Stimulated activated CD4-positive, alpha-beta T cell treated with anti-CD3 and anti-CD28 coated beads, TNF-alpha, amount 100 ng/mL, for 1 hour (primary cell): ENCODE measurements around the gene UMODL1.

Source experiments
- DNase-seq, 3 donors: peaks; one replicate each; pipeline ENCODE4 v3.0.0-alpha.2; 2020; ENCODE audit warnings: low read depth in 3 of 3, low spot score in 1 of 3

UMODL1 gene

GRCh38 chr21:42079939-42080787 lies 9.0 kb downstream of the UMODL1 start:
- DNase-seq, result no peak

- no peak for DNase-seq
Measured at GRCh38 chr21:42080788-42081083, 9.6 kb downstream of the UMODL1 start.

DNA sequence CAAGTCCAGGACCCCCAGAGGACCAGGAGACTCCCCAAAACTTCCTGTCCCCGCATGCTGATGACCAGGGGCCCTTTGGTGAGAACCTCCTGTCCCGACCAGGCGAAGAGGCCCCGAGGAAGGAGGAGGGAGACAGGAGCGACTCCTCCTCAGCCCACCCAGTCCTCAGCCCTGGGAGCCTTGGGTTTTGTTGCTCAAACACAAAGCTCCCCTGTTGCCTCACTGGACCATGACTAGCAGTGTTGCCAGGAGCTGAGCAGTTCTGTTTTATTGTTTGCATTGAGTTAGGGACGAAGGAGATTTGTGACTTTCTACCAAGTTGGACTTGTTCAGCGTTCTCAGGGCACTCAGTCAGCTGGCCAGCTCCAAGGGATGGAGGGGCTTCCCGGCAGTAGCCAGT lies 10.0 kb downstream of the UMODL1 start:
- DNase-seq, result no peak

GRCh38 chr21:42081931-42082381 lies 10.8 kb downstream of the UMODL1 start:
- DNase-seq, result no peak

DNA sequence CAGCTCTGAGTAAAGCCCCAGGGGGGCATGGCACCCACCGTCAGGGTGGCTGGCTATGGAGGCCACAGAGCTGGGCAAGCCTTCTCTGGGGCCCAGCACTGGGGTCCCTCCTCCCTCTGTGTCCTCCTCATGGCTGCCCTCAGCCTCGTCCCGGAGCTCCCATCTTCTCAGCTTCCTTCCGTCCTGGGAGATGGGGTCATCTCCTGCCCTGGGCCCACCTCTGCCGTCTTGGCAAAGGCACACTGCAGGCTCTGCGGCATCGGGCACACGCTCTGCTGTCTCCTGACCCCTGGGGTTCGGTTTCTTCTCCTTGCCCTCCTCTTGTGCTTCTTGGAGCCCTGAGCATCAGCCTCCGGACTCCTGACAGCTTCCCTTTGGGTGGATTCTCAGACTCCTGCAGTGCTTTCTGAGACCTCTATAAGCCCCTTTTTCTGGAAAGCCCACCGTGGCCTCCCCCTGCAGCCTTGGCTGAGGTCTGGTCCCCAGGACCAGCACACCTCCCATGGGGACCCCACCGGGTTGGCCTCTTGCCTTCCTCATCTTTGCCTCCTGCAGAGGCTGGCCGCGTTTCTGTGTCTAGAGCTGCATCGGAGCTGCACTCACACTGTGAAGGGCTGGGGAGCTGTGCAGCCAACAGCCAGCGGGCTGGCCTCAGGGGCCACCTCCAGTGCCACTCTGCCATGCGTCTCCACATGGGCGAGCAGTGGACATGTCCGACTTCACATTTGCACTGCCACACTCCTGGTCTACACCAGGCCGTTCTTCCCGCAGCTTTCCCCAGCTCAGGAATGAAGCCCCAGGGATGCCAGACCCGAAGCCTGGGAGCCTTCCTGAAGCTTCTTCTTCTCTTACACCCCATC lies 11.6 kb downstream of the UMODL1 start:
- DNase-seq, result no peak

DNA sequence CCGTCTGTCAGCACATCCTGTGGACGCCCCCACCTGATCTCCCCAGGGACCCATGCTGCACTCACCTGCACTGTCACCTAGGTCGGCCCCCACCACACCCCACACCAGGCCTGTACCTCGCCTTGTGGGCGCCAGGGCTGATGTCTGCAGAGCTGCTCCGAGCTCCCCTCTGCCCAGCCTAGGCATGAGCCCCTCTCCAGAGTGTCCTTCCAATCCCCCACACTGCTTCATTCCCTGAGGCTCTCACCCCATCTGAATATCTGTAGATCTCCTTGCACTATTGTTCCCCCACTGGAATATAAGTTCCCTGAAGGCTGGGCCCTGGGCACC lies 12.2 kb downstream of the UMODL1 start:
- DNase-seq, result no peak

GRCh38 chr21:42084079-42084478 lies 13.0 kb downstream of the UMODL1 start:
- no peak for DNase-seq

DNA sequence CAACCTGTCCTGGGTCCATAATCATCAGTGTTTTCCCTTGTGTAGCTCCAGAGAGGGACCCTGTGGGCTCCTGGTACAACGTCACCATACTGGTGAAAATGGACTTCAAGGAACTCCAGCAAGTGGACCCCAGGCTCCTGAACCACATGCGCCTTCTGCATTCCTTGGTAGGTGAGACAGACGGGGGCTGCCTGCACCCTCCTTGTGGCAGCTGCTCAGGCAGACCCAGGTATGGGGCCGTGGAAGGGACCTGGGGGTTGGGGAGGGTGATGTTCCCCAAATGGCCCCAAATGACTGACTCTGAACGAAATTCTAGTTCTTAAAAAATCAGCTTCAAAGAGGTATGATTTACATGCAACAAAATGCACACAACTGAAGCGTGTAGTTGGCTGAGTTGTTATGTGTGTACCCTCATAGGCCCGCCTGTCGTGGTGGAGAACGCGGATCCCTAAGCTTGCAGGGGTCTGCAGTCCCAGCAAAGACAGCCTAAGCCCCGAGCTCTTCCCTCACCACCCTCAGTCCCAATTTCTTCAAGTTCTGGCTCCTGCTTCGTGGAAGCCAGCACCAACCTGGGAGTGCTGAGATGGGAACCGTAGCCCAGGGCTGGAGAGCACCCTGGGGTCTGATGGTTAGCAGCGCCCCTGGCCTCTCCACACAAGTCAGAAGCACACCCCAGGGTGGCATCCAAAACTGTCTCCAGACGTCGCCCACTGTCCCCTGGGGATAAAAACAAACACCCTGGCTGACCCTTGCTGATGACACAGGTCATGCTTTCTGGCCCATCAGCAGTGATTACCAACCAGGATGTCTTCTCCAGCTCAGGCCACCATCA lies 14.3 kb downstream of the UMODL1 start:
- DNase-seq, result no peak

- no peak for DNase-seq
Measured at GRCh38 chr21:42086969-42087368, 15.9 kb downstream of the UMODL1 start.

DNA sequence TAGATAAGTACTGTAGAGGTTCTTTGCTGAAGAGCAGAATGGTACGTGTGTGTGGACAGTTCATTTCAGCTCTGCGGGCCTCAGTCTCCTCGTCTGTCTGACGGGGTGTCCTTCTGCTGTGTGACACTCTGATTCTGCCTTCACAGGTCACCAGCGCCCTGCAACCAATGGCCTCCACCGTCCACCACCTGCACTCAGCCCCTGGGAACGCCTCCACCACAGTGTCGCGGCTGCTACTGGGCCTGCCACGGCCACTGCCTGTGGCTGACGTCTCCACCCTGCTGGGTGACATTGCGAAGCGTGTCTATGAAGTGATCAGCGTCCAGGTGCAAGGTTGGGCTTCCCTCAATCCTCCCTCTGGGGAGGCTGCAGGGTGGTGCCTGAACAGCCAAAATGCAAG lies 17.0 kb downstream of the UMODL1 start:
- no peak for DNase-seq

DNA sequence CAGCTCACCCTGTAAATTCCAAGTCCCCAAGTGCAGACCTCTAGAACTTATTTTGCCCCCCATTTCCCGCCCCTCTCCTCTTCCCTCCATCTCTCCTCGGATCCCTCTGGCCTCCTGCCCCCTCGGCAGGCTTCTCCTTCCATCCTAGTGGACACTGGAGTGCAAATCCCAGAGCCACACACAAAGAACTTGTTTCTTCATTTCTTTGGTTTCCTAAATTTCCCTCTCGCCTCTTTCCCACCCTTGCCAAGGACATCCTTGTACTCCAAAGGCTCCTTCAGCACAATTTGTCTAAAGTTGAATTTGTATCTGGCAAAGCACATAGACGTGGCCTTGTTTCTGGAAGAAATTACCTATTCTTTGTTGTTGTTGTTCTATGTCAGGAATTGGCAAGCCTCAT lies 17.5 kb downstream of the UMODL1 start:
- DNase-seq, result no peak

- DNase-seq, result no peak
Measured at GRCh38 chr21:42089093-42089631, 18.0 kb downstream of the UMODL1 start.

DNA sequence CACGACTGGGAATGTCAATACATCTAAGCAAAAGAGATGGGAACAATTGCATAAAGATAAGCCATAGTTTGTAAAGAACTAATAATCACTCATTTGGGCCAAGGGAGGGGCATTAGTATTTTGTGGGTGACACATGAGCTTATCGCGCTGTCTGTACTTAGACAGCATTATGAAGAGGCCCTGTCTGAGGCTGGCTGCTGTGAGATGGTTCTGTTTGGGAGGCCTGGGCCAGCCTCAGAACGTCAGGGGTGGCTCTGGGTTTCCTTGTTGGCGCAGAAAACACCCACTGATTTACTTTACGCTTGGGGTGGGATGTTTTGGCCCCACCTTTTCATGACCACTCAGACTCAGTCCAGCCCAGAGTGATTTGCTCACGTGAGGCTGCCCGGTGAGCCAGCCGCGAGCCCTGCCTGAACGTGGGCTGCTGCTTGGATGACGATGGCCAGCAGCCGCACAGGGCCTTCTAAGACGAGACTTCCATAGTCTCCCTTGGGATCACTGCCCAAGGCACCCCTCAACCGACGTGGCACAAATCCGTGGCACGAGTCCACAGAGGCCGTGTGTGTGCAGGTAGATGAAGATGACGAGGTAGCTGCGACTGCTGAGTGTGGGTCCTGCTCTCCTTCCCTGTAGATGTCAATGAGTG lies 18.7 kb downstream of the UMODL1 start:
- DNase-seq, result no peak

DNA sequence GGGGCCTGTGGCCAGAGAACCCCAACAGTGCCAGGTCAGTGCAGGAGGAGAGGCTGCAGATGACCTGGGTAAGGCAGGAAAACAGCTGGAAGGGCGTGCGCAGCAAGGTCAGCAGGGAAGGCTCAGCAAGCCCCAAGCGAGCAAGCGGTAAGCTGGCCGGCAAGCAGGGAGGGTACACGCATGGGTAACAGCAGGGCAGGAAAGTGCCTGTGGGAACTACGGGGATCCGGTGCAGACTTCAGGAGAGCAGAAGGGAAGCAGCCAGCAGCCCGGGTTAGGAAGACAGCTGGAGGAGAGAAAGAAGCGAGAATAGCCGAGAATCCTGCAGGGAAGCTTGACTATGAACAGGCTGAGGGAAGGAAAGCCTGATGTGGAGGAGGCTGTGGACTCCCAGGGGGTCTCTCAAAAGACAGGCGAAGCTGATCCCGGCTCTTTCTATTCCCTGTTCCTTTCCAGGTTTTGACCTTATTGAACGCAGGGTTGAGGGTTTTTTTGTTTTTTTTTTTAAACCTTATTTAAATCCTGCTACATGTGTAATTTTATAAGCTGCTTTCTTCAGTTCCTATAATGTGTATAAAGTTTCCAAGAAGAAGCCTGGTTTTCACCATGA lies 20.9 kb downstream of the UMODL1 start:
- no peak for DNase-seq

DNA sequence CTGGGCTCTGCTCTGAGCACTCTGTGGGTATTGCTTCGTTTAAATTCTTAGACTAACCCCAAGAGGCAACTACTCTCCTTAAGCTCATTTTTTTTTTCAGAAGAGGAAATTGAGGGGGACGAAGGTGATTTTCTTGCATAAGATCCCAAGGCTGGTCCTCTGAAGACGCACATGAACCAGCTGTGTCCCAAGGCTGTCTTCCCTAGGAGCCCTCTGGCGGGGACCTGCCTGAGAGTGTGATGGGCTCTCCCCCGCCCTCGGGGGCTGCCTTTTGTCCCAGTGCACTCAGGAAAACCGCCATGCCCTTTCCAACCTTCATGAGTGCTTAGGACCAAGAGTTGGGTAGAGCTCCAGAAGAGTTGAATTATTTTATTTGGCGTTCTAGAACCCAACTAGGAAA lies 21.7 kb downstream of the UMODL1 start:
- DNase-seq, result no peak

- DNase-seq, result no peak
Measured at GRCh38 chr21:42093186-42093585, 22.1 kb downstream of the UMODL1 start.

DNA sequence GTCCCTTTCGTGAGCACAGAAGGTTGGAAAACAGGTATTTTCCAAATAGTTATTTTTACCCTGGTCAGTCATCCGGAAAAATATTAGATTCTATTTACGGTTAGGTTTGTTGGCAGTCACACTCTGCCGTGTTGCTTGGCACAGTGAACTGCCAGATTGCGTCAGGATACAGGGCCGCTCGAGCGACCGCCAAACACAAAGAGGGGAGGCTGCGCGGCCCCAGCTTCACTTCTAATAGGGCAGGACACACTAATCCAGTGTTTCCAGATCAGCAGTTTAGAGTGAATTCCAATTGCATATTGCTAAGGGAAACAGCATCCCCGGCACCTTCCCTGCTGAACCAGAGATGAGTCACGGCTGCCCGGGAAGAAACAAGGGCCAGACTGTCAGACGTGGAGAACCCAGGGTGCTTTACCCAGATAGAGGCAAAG lies 22.9 kb downstream of the UMODL1 start:
- DNase-seq, result no peak

DNA sequence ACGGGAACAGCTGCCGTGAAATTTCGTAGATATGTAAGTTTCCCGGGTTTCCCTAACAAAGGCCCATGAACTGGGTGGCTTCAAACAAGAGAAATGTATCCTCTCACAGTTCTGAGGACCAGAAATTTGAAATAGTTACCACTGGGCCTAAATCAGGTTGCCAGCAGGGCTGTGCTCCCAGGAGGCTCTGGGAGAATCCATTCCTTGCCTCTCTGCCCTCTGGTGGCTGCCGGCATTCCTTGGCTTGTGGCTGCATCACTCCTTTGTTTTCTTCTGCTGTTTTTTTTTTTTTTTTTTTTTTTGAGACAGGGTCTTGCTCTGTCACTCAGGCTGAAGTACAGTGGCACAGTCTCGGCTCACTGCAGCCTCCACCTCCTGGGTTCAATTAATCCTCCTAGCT lies 23.7 kb downstream of the UMODL1 start:
- no peak for DNase-seq

DNA sequence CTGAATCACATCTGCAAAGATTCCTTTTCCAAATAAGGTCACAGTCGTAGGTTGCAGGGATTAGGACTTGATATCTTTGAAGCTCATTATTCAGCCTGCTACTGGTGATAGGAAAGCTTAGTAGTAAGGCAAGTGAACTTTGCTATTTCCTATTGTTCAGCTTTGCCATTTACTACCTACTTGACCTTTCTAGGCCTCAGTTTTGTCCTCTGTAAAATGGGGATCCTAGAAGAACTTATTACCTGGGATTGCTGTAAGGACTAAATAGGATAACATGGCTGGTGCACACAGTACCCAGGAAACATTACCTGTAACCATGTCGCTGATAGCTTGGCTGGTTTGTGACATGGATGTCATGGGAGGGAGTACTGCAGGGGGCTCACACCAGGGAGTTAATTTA lies 24.5 kb downstream of the UMODL1 start:
- DNase-seq, result no peak

DNA sequence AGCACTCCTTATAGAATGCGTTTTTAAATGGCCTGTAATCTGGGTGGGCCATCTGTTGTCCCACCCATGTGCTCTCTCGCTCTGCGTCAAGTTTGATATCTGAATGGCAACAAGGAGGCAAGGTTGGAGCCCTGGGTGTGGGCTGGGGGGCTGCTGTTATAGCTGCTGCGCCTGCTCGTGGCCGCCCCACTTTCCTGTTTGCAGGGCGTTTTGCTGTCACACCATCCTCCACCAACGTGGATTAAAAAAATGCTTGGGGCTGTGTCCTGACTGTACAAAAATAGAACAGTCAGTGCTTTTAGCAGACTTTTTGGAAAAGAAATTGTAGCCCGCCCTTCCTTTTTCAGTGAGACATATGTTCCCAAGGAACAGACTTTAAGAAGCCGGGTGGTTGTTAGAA lies 25.4 kb downstream of the UMODL1 start:
- no peak for DNase-seq
